Tibial nerve (tissue), 3 donors: ENCODE data around the gene SERPING1.

Source experiments
- POLR2A ChIP-seq, 2 donors: fragments of 450-650 bp; IDR thresholded peaks; one replicate each; pipeline ENCODE4 v1.6.1; 2017; ENCODE audit warnings: antibody characterized with exemption in 2 of 2, mild to moderate bottlenecking in 2 of 2, moderate library complexity in 2 of 2
- TF ChIP-seq, protein P1 (sequence below), 5 experiments: fragments of 200-600 bp in 3 of 5; fragments of 450-650 bp in 2 of 5; sonication (generic) in 3 of 5; IDR thresholded peaks; one replicate each; pipeline ENCODE4 v1.5.1; 2016 to 2019; ENCODE audit warnings: antibody characterized with exemption in 5 of 5, mild to moderate bottlenecking in 3 of 5, moderate library complexity in 2 of 5

DNA sequence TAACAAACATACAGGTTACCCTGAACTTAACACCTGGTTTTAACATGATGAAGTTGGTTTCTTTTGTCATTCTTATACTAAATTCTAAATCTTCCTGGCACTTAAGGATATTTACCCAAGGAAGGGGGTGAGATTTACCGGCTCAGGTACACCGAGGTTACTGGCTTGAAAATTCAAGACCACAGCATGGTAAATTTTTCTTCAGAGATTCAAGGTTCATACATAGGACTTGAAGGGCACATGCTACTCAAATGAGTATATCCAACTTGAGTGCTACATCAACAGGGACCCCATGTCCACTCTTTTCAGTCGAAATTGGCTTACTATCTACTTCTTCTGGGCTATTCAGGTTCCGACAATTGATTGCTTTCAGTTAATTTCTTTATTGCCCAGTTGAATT is 12.7 kb downstream of the SERPING1 start:
- TF ChIP-seq, protein P1, sequence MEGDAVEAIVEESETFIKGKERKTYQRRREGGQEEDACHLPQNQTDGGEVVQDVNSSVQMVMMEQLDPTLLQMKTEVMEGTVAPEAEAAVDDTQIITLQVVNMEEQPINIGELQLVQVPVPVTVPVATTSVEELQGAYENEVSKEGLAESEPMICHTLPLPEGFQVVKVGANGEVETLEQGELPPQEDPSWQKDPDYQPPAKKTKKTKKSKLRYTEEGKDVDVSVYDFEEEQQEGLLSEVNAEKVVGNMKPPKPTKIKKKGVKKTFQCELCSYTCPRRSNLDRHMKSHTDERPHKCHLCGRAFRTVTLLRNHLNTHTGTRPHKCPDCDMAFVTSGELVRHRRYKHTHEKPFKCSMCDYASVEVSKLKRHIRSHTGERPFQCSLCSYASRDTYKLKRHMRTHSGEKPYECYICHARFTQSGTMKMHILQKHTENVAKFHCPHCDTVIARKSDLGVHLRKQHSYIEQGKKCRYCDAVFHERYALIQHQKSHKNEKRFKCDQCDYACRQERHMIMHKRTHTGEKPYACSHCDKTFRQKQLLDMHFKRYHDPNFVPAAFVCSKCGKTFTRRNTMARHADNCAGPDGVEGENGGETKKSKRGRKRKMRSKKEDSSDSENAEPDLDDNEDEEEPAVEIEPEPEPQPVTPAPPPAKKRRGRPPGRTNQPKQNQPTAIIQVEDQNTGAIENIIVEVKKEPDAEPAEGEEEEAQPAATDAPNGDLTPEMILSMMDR (IDR thresholded peaks at IDR 0.05): no peak
- TF ChIP-seq POLR2A (IDR thresholded peaks at IDR 0.05): no peak
